Upper lobe of right lung (tissue), 1 donor: ENCODE measurements around the gene TBKBP1. TPM values are rescaled to one million over a fixed set of nuclear protein-coding genes. Genes with fewer than 3 reads are reported as not detected.

Experiments
- ATAC-seq: fragments of 200-7000 bp; cut with Tn5 transposase; one replicate; pipeline ENCODE4 v1.9.1; 2020; ENCODE audit warnings: mild to moderate bottlenecking, moderate library complexity
- DNase-seq: peaks from one replicate; pipeline ENCODE4 v3.0.0-alpha.2; 2020
- H3K27ac ChIP-seq: fragments of 200-600 bp; one replicate; pipeline ENCODE4 v1.8.0; 2022
- H3K27me3 ChIP-seq: fragments of 200-600 bp; one replicate; pipeline ENCODE4 v1.8.0; 2022; ENCODE audit warnings: mild to moderate bottlenecking
- H3K36me3 ChIP-seq: fragments of 200-600 bp; one replicate; pipeline ENCODE4 v1.8.0; 2022
- H3K4me1 ChIP-seq: fragments of 200-600 bp; one replicate; pipeline ENCODE4 v1.8.0; 2022
- H3K4me3 ChIP-seq: fragments of 200-600 bp; one replicate; pipeline ENCODE4 v1.8.0; 2022; ENCODE audit warnings: mild to moderate bottlenecking
- H3K9me3 ChIP-seq: fragments of 200-600 bp; one replicate; pipeline ENCODE4 v1.8.0; 2022
- intact Hi-C: fragments of 100-400 bp; cut with DNase I; formaldehyde crosslinking; loops from one replicate; pipeline ENCODE4 v1.11.0; 2022
- long read RNA-seq: library from polyadenylated mRNA; unstranded; transcript quantifications from one replicate; pipeline ENCODE4 v2.0.0, GENCODE V29; 2021
- total RNA-seq: library from RNA; stranded (reverse); fragmentation: NEBNext Ultra II Directional; extraction: Animal tissue kit (Norgen Biotek cat#: 25700); gene quantifications from one replicate; pipeline ENCODE4 v1.2.1, GENCODE V29; 2021
- TF ChIP-seq, protein P1 (sequence below): fragments of 200-600 bp; IDR thresholded peaks from one replicate; pipeline ENCODE4 v1.8.0; 2022; ENCODE audit warnings: antibody characterized with exemption
- donor health status: DM: no; HTN: yes; CAD: no; lungs with severe emphysema.

Gene TBKBP1, protein sequence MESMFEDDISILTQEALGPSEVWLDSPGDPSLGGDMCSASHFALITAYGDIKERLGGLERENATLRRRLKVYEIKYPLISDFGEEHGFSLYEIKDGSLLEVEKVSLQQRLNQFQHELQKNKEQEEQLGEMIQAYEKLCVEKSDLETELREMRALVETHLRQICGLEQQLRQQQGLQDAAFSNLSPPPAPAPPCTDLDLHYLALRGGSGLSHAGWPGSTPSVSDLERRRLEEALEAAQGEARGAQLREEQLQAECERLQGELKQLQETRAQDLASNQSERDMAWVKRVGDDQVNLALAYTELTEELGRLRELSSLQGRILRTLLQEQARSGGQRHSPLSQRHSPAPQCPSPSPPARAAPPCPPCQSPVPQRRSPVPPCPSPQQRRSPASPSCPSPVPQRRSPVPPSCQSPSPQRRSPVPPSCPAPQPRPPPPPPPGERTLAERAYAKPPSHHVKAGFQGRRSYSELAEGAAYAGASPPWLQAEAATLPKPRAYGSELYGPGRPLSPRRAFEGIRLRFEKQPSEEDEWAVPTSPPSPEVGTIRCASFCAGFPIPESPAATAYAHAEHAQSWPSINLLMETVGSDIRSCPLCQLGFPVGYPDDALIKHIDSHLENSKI
- 14.7 TPM for total RNA-seq
- long read RNA-seq, full-length matches to known transcripts = 1 of 12 reads
- long read RNA-seq, partial matches to known transcripts = 9 of 12 reads
- long read RNA-seq, other reads (novel, unspliced or antisense) = 2 of 12 reads

DNA sequence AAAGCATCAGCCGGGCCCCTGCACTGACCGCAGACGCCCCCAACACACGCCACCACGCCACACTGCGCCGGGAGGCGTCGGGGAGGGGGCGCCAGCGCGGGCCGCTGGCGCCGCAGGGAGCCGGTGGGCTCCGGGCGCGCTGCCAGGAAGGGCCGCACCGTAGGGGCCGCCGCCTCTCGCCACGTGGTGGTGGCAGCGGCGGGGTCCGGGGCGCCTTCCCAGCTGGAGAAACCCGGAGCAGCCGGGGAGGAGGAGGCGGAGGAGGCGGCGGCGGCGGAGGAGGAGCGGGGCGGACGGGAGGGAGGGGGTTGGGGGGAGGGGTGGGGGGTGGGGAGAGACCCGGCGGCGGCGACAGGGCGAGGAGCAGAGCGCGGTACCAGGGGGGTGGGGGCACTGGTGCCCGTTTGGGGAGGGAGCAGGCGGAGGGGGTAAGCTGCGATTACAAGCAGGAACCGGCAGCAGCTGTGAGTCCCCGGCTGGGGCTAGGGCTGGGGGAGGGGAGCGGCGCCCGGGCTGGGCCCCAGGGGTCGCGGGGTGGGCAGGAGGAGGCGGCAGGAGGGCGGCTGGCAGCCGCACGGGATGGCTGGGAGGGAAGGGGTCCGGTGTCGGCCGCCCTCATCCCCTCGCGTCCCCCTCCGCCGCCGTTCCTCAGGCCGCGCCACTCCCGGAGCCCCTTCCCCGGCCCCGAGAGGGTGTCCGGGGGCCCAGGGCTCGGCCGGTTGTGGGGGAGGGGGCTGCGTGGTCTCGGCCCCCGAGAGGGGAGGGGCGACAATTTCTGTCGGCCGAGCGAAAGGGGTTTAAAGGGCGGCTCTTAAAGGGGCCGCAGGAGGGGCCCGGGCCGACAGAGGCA, at the start of gene TBKBP1:
TBKBP1 (plus strand) TSS at position 431 of the 850 bp plus-strand sequence. CDS start 1,952 bp downstream, outside the sequence.
- Histone ChIP-seq H3K36me3 (no peaks in the 10 kb centered on the region), H3K4me1 (peaks cover 20% of the 10 kb centered on the region), H3K9me3 (no peaks in the 10 kb centered on the region), H3K27ac (peak within 1 kb of the TSS; percentile 86), H3K4me3 (peak within 1 kb of the TSS; percentile 70), H3K27me3 (no peaks in the 10 kb centered on the region)
- TF ChIP-seq, protein P1, sequence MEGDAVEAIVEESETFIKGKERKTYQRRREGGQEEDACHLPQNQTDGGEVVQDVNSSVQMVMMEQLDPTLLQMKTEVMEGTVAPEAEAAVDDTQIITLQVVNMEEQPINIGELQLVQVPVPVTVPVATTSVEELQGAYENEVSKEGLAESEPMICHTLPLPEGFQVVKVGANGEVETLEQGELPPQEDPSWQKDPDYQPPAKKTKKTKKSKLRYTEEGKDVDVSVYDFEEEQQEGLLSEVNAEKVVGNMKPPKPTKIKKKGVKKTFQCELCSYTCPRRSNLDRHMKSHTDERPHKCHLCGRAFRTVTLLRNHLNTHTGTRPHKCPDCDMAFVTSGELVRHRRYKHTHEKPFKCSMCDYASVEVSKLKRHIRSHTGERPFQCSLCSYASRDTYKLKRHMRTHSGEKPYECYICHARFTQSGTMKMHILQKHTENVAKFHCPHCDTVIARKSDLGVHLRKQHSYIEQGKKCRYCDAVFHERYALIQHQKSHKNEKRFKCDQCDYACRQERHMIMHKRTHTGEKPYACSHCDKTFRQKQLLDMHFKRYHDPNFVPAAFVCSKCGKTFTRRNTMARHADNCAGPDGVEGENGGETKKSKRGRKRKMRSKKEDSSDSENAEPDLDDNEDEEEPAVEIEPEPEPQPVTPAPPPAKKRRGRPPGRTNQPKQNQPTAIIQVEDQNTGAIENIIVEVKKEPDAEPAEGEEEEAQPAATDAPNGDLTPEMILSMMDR = no peak
- peak; percentile 77 for DNase-seq
- intact Hi-C loops = no loop called here
- peak; percentile 35 for ATAC-seq

DNA sequence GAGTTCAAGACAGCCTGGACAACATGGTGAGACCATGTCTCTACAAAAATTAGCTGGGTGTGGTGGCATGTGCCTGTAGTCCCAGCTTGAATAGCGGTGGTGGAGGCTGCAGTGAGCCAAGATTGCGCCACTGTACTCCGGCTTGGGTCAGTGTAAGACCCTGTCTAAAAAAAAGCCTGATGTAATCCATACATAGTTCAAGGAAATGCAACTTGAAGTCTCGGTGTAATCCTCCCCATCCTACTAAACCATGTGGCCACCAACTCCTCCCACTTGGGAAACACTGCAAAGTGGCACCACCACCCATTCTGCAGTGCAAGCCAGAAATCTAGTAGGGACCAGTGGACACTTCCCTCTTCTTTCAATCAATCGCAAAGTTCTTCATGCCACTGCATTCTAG, 49.6 kb upstream of the TBKBP1 start:
- Histone ChIP-seq H3K4me3 (no peak overlapping the region), H3K9me3 (no peaks in the 10 kb centered on the region), H3K4me1 (peaks cover 8% of the 10 kb centered on the region), H3K27me3 (no peaks in the 10 kb centered on the region), H3K36me3 (no peaks in the 10 kb centered on the region), H3K27ac (no peak overlapping the region)
- ATAC-seq = peak; percentile 18
- no peak for DNase-seq
- intact Hi-C loops = no loop called here
- TF ChIP-seq, protein P1 = no peak

DNA sequence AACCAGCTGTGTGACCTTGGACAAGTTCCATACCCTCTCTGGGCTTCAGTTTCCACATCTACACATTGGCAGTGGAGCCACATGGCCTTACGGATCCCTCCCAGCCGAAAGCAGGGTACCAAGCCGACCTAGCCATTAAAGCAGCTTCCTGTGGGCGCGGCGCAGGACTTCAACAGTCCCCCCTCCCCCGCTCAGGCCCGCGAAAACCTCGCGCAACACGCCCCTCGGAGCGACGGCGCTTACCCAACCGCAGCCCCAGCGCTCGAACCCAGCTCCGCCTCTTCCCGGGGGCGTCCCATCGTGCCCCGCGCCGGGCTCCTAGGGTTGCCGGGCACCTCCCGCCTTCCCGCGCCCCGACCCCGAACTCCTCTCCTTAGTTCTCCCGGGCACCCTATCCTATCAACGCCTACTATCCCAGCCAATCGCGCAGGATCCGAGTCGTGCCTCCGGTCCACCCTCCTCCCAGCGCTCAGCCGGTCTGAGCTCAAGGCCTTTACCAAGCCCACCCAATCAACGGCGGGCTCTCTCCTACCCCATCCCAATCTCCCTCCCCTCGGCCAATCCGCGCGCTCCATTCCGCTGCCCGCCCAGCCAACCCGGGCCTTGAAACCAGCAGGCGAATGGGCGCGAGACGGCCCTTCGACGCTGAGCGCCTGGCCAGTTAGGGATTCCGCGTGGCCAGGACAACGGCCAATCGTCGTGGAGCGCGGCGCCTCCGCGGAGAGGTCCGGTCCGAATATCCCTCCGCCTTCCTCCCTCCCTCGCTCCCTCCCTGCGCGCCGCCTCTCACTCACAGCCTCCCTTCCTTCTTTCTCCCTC, 44.6 kb upstream of the TBKBP1 start, which contains the start of gene KPNB1:
KPNB1 (plus strand) TSS at position 767 of the 819 bp plus-strand sequence. CDS start 326 bp downstream, outside the sequence.
- Histone ChIP-seq H3K27ac (peak within 1 kb of the TSS; percentile 88), H3K36me3 (peaks cover 26% of the 10 kb centered on the region), H3K4me3 (peak within 1 kb of the TSS; percentile 92), H3K9me3 (no peaks in the 10 kb centered on the region), H3K4me1 (peaks cover 24% of the 10 kb centered on the region), H3K27me3 (no peaks in the 10 kb centered on the region)
- peak; percentile 100 for DNase-seq
- peak; percentile 90 for ATAC-seq
- TF ChIP-seq, protein P1 = no peak
- intact Hi-C loops = no loop called here

DNA sequence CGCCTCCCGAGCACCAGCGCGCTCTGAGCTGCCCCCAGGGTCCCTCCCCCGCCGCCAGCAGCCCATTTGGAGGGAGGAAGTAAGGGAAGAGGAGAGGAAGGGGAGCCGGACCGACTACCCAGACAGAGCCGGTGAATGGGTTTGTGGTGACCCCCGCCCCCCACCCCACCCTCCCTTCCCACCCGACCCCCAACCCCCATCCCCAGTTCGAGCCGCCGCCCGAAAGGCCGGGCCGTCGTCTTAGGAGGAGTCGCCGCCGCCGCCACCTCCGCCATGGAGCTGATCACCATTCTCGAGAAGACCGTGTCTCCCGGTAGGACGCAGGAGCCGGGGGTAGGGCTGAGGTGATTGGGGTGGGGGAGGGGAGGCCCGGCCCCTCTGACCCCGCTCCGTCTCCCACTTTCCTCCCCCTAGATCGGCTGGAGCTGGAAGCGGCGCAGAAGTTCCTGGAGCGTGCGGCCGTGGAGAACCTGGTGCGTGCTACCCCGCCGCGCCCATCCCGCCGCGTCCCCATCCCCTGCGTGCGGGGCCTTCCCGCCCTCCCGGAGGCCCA, 43.9 kb upstream of the TBKBP1 start:
- H3K27ac ChIP-seq = peak overlapping the region; percentile 86

More for the DNA sequence above, 43.9 kb upstream of the TBKBP1 start:
- ATAC-seq = peak; percentile 13
- TF ChIP-seq, protein P1 = no peak
- Histone ChIP-seq H3K4me1 (peaks cover 29% of the 10 kb centered on the region), H3K36me3 (peaks cover 33% of the 10 kb centered on the region), H3K9me3 (no peaks in the 10 kb centered on the region), H3K4me3 (peak overlapping the region; percentile 92), H3K27me3 (no peaks in the 10 kb centered on the region)
- peak; percentile 81 for DNase-seq
- intact Hi-C loops = no loop called here
